HAP-1 (cell line): ENCODE results near the gene CA9.
A peak's percentile ranks its signal among the peaks of the same experiment; 100 is the strongest.

Experiments used
- DNase-seq, 2 experiments: peaks; one replicate each; pipeline ENCODE4 v3.0.0-alpha.2; 2016 to 2020; ENCODE audit warnings: low spot score in 2 of 2
- H3K27me3 ChIP-seq: fragments of 250-450 bp; sonication (Bioruptor Pico); 2 replicates; pipeline ENCODE4 v1.5.1; 2020; ENCODE audit warnings: low read depth, mild to moderate bottlenecking, moderate library complexity
- H3K36me3 ChIP-seq: fragments of 250-450 bp; sonication (Bioruptor Pico); replicated peaks from 2 replicates; pipeline ENCODE4 v1.5.1; 2020; ENCODE audit warnings: mild to moderate bottlenecking
- H3K4me1 ChIP-seq: fragments of 250-450 bp; sonication (Bioruptor Pico); 2 replicates; pipeline ENCODE4 v1.5.1; 2020; ENCODE audit warnings: mild to moderate bottlenecking
- H3K4me3 ChIP-seq: fragments of 250-450 bp; sonication (Bioruptor Pico); 2 replicates; pipeline ENCODE4 v1.5.1; 2020; ENCODE audit warnings: mild to moderate bottlenecking, moderate library complexity
- H3K9me3 ChIP-seq: fragments of 250-450 bp; sonication (Bioruptor Pico); 2 replicates; pipeline ENCODE4 v1.5.1; 2020; ENCODE audit warnings: mild to moderate bottlenecking, moderate library complexity
- in situ Hi-C: fragments of 300-500 bp; cut with MboI; formaldehyde crosslinking; loops from 3 replicates; pipeline ENCODE4 v1.14.3; 2020; ENCODE audit warnings: low sequenced_read_pairs, inconsistent platforms, mixed read lengths

The CA9 gene

GRCh38 chr9:35730486-35730854 lies 56.7 kb downstream of the CA9 start:
- DNase-seq: no peak
- H3K4me3 ChIP-seq: peak overlapping the region; percentile 72
- in situ Hi-C loops: no loop called here
- no peaks in the 10 kb centered on the region for H3K27me3 ChIP-seq
- peaks cover 39% of the 10 kb centered on the region for H3K4me1 ChIP-seq
- H3K9me3 ChIP-seq: no peaks in the 10 kb centered on the region
- peaks cover 27% of the 10 kb centered on the region for H3K36me3 ChIP-seq
